ENCODE measurements around the gene TBC1D16.

Gene TBC1D16

DNA sequence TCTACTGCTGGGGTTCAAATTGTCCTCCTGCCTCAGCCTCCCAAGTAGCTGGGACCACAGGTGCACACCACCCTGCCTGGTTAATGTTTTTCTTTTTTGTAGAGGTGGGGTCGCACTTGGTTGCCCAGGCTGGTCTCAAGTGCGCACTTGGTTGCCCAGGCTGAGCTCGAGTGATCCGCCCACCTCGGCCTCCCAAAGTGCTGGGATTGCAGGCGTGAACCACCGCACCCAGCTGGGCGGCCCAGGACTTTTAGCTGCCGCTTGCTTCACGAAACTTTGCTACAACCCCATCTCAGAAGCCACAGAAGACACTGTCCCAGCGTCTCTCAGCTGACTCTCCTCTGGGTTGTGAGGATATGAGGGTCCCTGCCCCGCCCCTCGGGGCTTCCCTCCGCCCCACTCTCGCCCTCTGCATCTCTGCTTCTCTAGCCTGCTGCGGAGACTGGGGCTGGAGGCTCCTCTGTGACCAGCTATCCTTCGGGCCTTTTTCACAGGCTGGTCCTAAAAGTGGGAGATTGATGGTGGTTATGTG is 147.6 kb downstream of the TBC1D16 start:
- no peaks in the 10 kb centered on the region for H3K4me1 Mint-ChIP-seq
- no peaks in the 10 kb centered on the region for H3K36me3 Mint-ChIP-seq
- H3K27me3 Mint-ChIP-seq: peaks cover 61% of the 10 kb centered on the region
- H3K27ac Mint-ChIP-seq: no peak overlapping the region
- H3K4me3 Mint-ChIP-seq: no peak overlapping the region
- CTCF ChIA-PET: no interaction called here
- no peak for DNase-seq
- no peaks in the 10 kb centered on the region for H3K9me3 Mint-ChIP-seq

DNA sequence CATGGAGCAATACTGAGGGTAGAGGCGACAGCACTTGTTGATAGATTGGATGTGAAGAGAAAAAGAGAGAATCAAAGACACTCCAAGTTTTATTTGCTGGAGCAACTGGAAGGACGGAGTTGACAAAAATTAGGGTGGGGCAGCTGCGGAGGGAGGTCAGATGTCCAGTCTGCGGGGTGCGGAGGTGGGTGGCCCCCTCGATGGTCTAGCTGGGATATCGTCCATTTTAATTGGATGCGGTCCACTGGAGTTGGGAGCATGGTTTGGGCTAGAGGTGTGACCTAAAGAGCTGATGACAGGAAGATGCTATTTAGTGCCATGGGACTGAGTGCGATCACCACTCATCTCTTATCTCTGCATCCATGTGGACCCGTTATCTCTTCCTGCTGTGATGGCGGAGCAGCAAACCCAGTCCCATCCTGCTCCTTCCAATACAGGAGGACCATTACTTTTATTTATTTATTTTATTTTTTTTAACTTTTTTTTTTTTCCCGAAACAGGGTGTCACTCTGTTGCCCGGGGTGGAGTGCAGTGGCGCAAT is 148.2 kb downstream of the TBC1D16 start:
- Mint-ChIP-seq H3K9me3 (no peaks in the 10 kb centered on the region), H3K4me1 (no peaks in the 10 kb centered on the region), H3K27ac (no peak overlapping the region), H3K4me3 (no peak overlapping the region), H3K36me3 (no peaks in the 10 kb centered on the region), H3K27me3 (peaks cover 60% of the 10 kb centered on the region)
- CTCF ChIA-PET: no interaction called here
- DNase-seq: no peak

DNA sequence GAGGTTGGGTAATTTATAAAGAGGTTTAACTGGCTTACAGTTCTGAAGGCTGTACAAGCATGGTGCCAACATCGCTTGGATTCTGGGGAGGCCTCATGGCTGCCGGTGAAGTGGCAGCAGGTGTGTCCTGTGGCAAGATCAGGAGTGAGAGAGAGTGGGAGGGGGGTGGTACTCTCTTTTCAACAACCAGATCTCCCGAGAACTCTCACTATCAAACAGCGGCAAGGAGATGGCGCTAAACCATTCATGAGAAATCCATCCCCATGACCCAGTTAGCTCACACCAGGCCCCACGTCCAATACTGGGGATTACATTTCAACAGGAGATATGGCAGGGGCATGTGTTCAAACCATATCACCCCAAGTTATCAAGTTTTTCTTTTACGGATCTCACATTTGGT is 152.5 kb downstream of the TBC1D16 start:
- DNase-seq: no peak
- Mint-ChIP-seq H3K9me3 (no peaks in the 10 kb centered on the region), H3K4me3 (no peak overlapping the region), H3K27ac (no peak overlapping the region), H3K4me1 (no peaks in the 10 kb centered on the region), H3K36me3 (no peaks in the 10 kb centered on the region), H3K27me3 (peaks cover 54% of the 10 kb centered on the region)
- CTCF ChIA-PET: no interaction called here
